ENCODE results near the gene CNKSR2. TPM values are rescaled to one million over a fixed set of nuclear protein-coding genes. Genes with fewer than 3 reads are reported as not detected.

CNKSR2 gene
- total and polyA plus RNA-seq, 4 donors = 0.55 to 3.3 (median 2.0) TPM

- Histone ChIP-seq H3K9me3 (ENCODE audit: control insufficient read depth in 4 of 4, low read length in 3 of 4) (no peaks in the 10 kb centered on the region), H3K4me3 (ENCODE audit: low read depth in 1 of 3, low read length in 3 of 3) (no peak overlapping the region), H3K27me3 (ENCODE audit: control insufficient read depth in 4 of 4, insufficient read depth in 4 of 4, low read length in 3 of 4) (no peaks in the 10 kb centered on the region), H3K9ac (ENCODE audit: low read depth in 1 of 2, low read length in 2 of 2) (no peak overlapping the region), H3K4me1 (ENCODE audit: control insufficient read depth in 4 of 4, insufficient read depth in 4 of 4, low read length in 3 of 4) (no peaks in the 10 kb centered on the region), H3K36me3 (ENCODE audit: control insufficient read depth in 4 of 4, insufficient read depth in 3 of 4, low read depth in 1 of 4, low read length in 3 of 4) (no peaks in the 10 kb centered on the region), H3K27ac (ENCODE audit: low read depth in 1 of 2, low read length in 2 of 2) (no peak overlapping the region)
- DNase-seq (ENCODE audit: low spot score) = no peak
- no peak for TF ChIP-seq HNF4G (IDR thresholded peaks at IDR 0.05)
- WGBS = 91% methylated on average over 4 of the region's 4 CpGs
Measured at GRCh38 chrX:21666679-21667078, 292.5 kb downstream of the CNKSR2 start.

GRCh38 chrX:21674430-21675186 lies 300.4 kb downstream of the CNKSR2 start:
- no peaks in the 10 kb centered on the region for H3K27me3 ChIP-seq (ENCODE audit: control insufficient read depth in 4 of 4, insufficient read depth in 4 of 4, low read length in 3 of 4)
- no peak for DNase-seq (ENCODE audit: low spot score)
- TF ChIP-seq CTCF (IDR thresholded peaks at IDR 0.05; ENCODE audit: low read depth, low read length, missing input control) (no peak), SP1 (IDR thresholded peaks at IDR 0.05) (no peak), RXRA (IDR thresholded peaks at IDR 0.05) (no peak), FOXA1 (IDR thresholded peaks at IDR 0.05) (no peak), ZBTB33 (IDR thresholded peaks at IDR 0.05) (no peak), RAD21 (IDR thresholded peaks at IDR 0.05) (no peak), FOXA2 (IDR thresholded peaks at IDR 0.05) (no peak)
- H3K27ac ChIP-seq (ENCODE audit: low read depth in 1 of 2, low read length in 2 of 2) = no peak overlapping the region
- H3K4me3 ChIP-seq (ENCODE audit: low read depth in 1 of 3, low read length in 3 of 3) = no peak overlapping the region
- no peaks in the 10 kb centered on the region for H3K4me1 ChIP-seq (ENCODE audit: control insufficient read depth in 4 of 4, insufficient read depth in 4 of 4, low read length in 3 of 4)
- no peak overlapping the region for H3K9ac ChIP-seq (ENCODE audit: low read depth in 1 of 2, low read length in 2 of 2)
- H3K9me3 ChIP-seq (ENCODE audit: control insufficient read depth in 4 of 4, low read length in 3 of 4) = peaks cover 0 to 2% (median 0%) of the 10 kb centered on the region in 4 donors
- WGBS = 57% methylated on average over 4 of the region's 4 CpGs
- no peaks in the 10 kb centered on the region for H3K36me3 ChIP-seq (ENCODE audit: control insufficient read depth in 4 of 4, insufficient read depth in 3 of 4, low read depth in 1 of 4, low read length in 3 of 4)

- Histone ChIP-seq H3K4me1 (ENCODE audit: control insufficient read depth in 4 of 4, insufficient read depth in 4 of 4, low read length in 3 of 4) (no peaks in the 10 kb centered on the region), H3K36me3 (ENCODE audit: control insufficient read depth in 4 of 4, insufficient read depth in 3 of 4, low read depth in 1 of 4, low read length in 3 of 4) (no peaks in the 10 kb centered on the region), H3K9ac (ENCODE audit: low read depth in 1 of 2, low read length in 2 of 2) (no peak overlapping the region), H3K4me3 (ENCODE audit: low read depth in 1 of 3, low read length in 3 of 3) (no peak overlapping the region), H3K9me3 (ENCODE audit: control insufficient read depth in 4 of 4, low read length in 3 of 4) (peaks cover 0 to 2% (median 0%) of the 10 kb centered on the region in 4 donors), H3K27me3 (ENCODE audit: control insufficient read depth in 4 of 4, insufficient read depth in 4 of 4, low read length in 3 of 4) (no peaks in the 10 kb centered on the region), H3K27ac (ENCODE audit: low read depth in 1 of 2, low read length in 2 of 2) (no peak overlapping the region)
- DNase-seq (ENCODE audit: low spot score) = no peak
- TF ChIP-seq FOXA1 (IDR thresholded peaks at IDR 0.05) = no peak
- TF ChIP-seq FOXA2 (IDR thresholded peaks at IDR 0.05) = no peak
- no peak for TF ChIP-seq GABPA (IDR thresholded peaks at IDR 0.05 in 1 of 2, conservative IDR thresholded peaks at IDR 0.05 in 1 of 2)
- no peak for TF ChIP-seq HNF4G (IDR thresholded peaks at IDR 0.05)
- no peak for TF ChIP-seq JUND (IDR thresholded peaks at IDR 0.05)
- no peak for TF ChIP-seq REST (IDR thresholded peaks at IDR 0.05)
- no peak for TF ChIP-seq SP1 (IDR thresholded peaks at IDR 0.05)
- no peak for TF ChIP-seq ZBTB33 (IDR thresholded peaks at IDR 0.05)
- TF ChIP-seq CTCF (IDR thresholded peaks at IDR 0.05; ENCODE audit: low read depth, low read length, missing input control) = no peak
- no peak for TF ChIP-seq TAF1 (conservative IDR thresholded peaks at IDR 0.05)
- TF ChIP-seq YY1 (IDR thresholded peaks at IDR 0.05) = no peak
- TF ChIP-seq MAX (IDR thresholded peaks at IDR 0.05) = no peak
- 76% methylated on average over 2 of the region's 2 CpGs for WGBS
Measured at GRCh38 chrX:21675931-21676330, 301.7 kb downstream of the CNKSR2 start.
